ENCODE results near the gene PASD1.

DNA sequence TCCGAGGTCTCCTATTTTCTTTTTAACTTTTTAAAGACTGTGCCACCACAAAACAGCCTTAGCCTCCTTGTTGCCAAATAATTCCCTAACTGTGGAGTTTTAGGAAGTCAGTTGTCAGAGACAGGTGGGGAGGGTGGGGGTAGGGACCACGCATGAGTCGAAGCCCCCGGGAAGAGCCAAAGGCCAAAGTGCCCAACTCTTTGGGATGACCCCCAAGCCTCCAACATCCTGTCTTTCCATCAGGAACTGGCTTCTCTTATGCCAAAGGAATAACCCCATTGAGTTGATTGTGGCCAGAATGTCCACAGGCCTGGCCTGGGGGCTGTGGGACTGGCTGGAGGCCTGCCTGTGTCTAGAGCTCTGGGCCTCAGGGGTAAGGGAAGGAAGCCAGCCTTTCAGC lies 137.6 kb downstream of the PASD1 start:
- TF ChIP-seq POLR2AphosphoS5 (IDR thresholded peaks at IDR 0.05; ENCODE audit: low read depth, low read length) (no peak), POLR2A (IDR thresholded peaks at IDR 0.05; ENCODE audit: low read depth, low read length) (no peak), TAF1 (IDR thresholded peaks at IDR 0.05; ENCODE audit: borderline replicate concordance, low read depth, low read length) (no peak)
